IPS-11a (cell line): ENCODE data around the gene SLC48A1.

Source experiments
- H3K4me3 ChIP-seq: one replicate; pipeline ENCODE4 v1.5.1; 2013; ENCODE audit warnings: low read depth, low read length, control low read depth

SLC48A1 gene

GRCh38 chr12:47776471-47777143 is 3.6 kb downstream of the SLC48A1 start:
- no peak overlapping the region for H3K4me3 ChIP-seq

GRCh38 chr12:47777151-47777550 is 4.1 kb downstream of the SLC48A1 start:
- H3K4me3 ChIP-seq, result no peak overlapping the region

- H3K4me3 ChIP-seq, result no peak overlapping the region
Measured at GRCh38 chr12:47777741-47778558, 4.9 kb downstream of the SLC48A1 start.

- H3K4me3 ChIP-seq, result no peak overlapping the region
Measured at GRCh38 chr12:47778881-47779280, 5.8 kb downstream of the SLC48A1 start.

- H3K4me3 ChIP-seq, result no peak overlapping the region
Measured at GRCh38 chr12:47779301-47779942, 6.4 kb downstream of the SLC48A1 start.

- H3K4me3 ChIP-seq, result no peak overlapping the region
Measured at GRCh38 chr12:47779943-47780504, 7.0 kb downstream of the SLC48A1 start.

- H3K4me3 ChIP-seq, result no peak overlapping the region
Measured at GRCh38 chr12:47781479-47782371, 8.7 kb downstream of the SLC48A1 start.

GRCh38 chr12:47782372-47782770 is 9.3 kb downstream of the SLC48A1 start:
- H3K4me3 ChIP-seq, result no peak overlapping the region

- H3K4me3 ChIP-seq, result no peak overlapping the region
Measured at GRCh38 chr12:47783024-47783755, 10.2 kb downstream of the SLC48A1 start.

- no peak overlapping the region for H3K4me3 ChIP-seq
Measured at GRCh38 chr12:47783821-47784819, 11.1 kb downstream of the SLC48A1 start.

- H3K4me3 ChIP-seq, result no peak overlapping the region
Measured at GRCh38 chr12:47785036-47785886, 12.2 kb downstream of the SLC48A1 start.

- H3K4me3 ChIP-seq, result no peak overlapping the region
Measured at GRCh38 chr12:47785887-47786661, 13.0 kb downstream of the SLC48A1 start.

GRCh38 chr12:47786662-47787280 is 13.7 kb downstream of the SLC48A1 start:
- H3K4me3 ChIP-seq, result no peak overlapping the region

- H3K4me3 ChIP-seq, result no peak overlapping the region
Measured at GRCh38 chr12:47787596-47788319, 14.7 kb downstream of the SLC48A1 start.

GRCh38 chr12:47789141-47789540 is 16.1 kb downstream of the SLC48A1 start:
- H3K4me3 ChIP-seq, result no peak overlapping the region
